Head of caudate nucleus (tissue), 42 donors: ENCODE measurements around the gene UGT1A3.

Source experiments
- DNase-seq, 42 donors: peaks; one replicate each; pipeline versions ENCODE4 v3.0.0 to v3.0.0-alpha.2; 2020 to 2021; ENCODE audit warnings: mixed read lengths in 7 of 42
- intact Hi-C: fragments of 100-400 bp; cut with DNase I; formaldehyde crosslinking; loops from one replicate; pipeline ENCODE4 v1.15.0; 2022

Gene UGT1A3

DNA sequence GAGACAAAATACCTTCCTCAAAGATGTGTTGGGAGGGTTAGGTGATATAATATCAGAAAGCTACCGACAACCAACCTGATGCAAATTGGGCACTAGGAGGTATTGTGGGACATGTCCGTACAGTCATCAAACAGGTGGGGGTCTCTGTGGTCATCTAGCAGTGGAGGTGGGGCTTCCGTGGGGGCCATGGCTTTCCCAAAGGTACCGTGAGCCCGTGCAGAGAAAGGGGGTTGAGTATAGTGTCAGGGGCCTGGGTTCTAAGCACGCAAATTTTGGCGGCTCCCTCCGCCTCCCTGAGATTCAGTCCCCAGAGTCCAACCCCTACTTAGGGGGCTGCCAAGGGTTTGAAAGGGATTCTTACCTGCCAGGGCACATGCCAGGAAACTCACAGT lies 92.9 kb downstream of the UGT1A3 start:
- peak in 5 of 42 donors; percentile 2 to 21 (median 5) for DNase-seq
- intact Hi-C loops = no loop called here

DNA sequence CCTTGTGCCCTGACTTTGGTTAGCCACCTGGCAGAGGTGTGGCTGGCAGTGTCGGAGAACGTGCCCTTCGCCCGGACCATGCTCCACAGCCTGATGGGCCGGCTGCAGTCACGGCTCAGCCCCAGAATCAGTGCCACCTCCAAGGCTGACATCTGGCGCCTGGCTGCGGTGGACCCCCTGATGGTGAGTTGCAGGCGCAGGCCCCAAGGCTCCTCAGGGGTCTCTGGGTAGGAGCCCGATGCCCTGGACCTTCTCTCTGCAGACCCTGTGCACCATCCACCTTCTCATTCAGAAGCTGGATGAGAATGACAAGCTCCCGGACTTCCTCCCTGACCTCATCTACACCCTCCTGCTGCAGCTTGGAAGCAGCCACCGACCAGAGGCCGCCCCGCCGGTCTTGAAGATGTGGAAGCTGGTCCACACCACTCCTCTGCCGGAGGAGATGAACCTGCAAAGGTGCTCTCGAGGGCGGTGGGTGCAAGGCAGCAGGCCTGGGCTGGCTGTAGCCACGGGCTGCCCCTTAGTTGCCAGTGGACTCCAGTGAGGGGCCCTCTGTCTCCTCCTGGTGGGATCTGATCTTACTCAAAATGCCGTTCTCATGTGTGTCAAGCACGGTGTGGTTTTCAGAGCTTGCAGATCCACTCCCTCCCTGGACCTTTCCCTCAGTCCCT lies 93.4 kb downstream of the UGT1A3 start:
- DNase-seq = peak in 8 of 42 donors; percentile 1 to 26 (median 10)
- intact Hi-C loops = no loop called here
